Esophagus squamous epithelium (tissue), 5 donors: ENCODE results near the gene ASIP. TPM values are rescaled to one million over a fixed set of nuclear protein-coding genes. Genes with fewer than 3 reads are reported as not detected.
"Not testable (repeated sequence)": the region's sequence is repeated elsewhere in the genome, so short reads cannot be mapped to it uniquely, and the experiment has no call there.

Experiments used
- DNase-seq: peaks from one replicate; lab custom pipeline; 2025; lab: John Stamatoyannopoulos, UW
- H3K27ac ChIP-seq, 4 donors: fragments of 200-600 bp; sonication (generic); one replicate each; pipeline ENCODE4 v1.5.1; 2016 to 2019; ENCODE audit warnings: mild to moderate bottlenecking in 1 of 4
- H3K27me3 ChIP-seq, 4 donors: fragments of 200-600 bp; sonication (generic); 1 replicate in 3 of 4; 2 replicates in 1 of 4; pipeline versions ENCODE4 v1.5.1 to v1.6.0; 2017 to 2021; ENCODE audit warnings: antibody characterized with exemption in 1 of 4
- H3K36me3 ChIP-seq, 3 donors: fragments of 200-600 bp; sonication (generic); one replicate each; pipeline ENCODE4 v1.5.1; 2016 to 2019
- H3K4me1 ChIP-seq, 3 donors: fragments of 200-600 bp; sonication (generic); one replicate each; pipeline ENCODE4 v1.5.1; 2017 to 2019
- H3K4me3 ChIP-seq, 4 donors: fragments of 200-600 bp; sonication (generic); 1 replicate in 3 of 4; 2 replicates in 1 of 4; pipeline ENCODE4 v1.5.1; 2016 to 2019; ENCODE audit warnings: mild to moderate bottlenecking in 2 of 4, moderate library complexity in 1 of 4
- H3K9me3 ChIP-seq, 3 donors: fragments of 200-600 bp; sonication (generic); one replicate each; pipeline ENCODE4 v1.5.1; 2016 to 2019
- CTCF ChIP-seq, 6 experiments: fragments of 450-650 bp in 4 of 6; fragments of 200-600 bp in 2 of 6; sonication (generic) in 2 of 6; IDR thresholded peaks; one replicate each; pipeline ENCODE4 v1.5.1; 2016 to 2019; ENCODE audit warnings: antibody characterized with exemption in 6 of 6, mild to moderate bottlenecking in 4 of 6, moderate library complexity in 4 of 6
- POLR2A ChIP-seq, 4 donors: fragments of 450-650 bp; IDR thresholded peaks; one replicate each; pipeline ENCODE4 v1.6.1; 2017; ENCODE audit warnings: antibody characterized with exemption in 4 of 4, mild to moderate bottlenecking in 4 of 4, moderate library complexity in 3 of 4
- WGBS, 2 donors: methylation state at CpG; one replicate each; pipeline ENCODE4 v1.1.5; 2018; 5-methylcytosine and 5-hydroxymethylcytosine counted together
- intact Hi-C: fragments of 100-400 bp; cut with DNase I; formaldehyde crosslinking; loops from one replicate; pipeline ENCODE4 v1.15.0; 2022
- total RNA-seq, 4 donors: library from RNA; depleted of rRNA; stranded (reverse); fragments of >200 nt; gene quantifications; one replicate each; pipeline ENCODE4 v1.1.0, GENCODE V29; 2016
- donor health status: DM: yes; HTN: yes; CAD: no.

The ASIP gene
- total RNA-seq = not detected

- no peaks in the 10 kb centered on the region for H3K9me3 ChIP-seq
- no peaks in the 10 kb centered on the region for H3K4me1 ChIP-seq
- no peak within 1 kb of the TSS for H3K4me3 ChIP-seq
- H3K27me3 ChIP-seq = peaks cover 0 to 7% (median 0%) of the 10 kb centered on the region in 4 donors
- TF ChIP-seq POLR2A (IDR thresholded peaks at IDR 0.05) (no peak), CTCF (IDR thresholded peaks at IDR 0.05) (no peak)
- no peaks in the 10 kb centered on the region for H3K36me3 ChIP-seq
- no peak within 1 kb of the TSS for H3K27ac ChIP-seq
- intact Hi-C loops = no loop called here
- WGBS, 2 donors = 67% methylated on average over 9 of the region's 9 CpGs
- DNase-seq = no peak
Observed at GRCh38 chr20:34240693-34241615, at the start of gene ASIP. ASIP (plus strand) TSS chr20:34241423; CDS start chr20:34260375, 18,952 bp downstream.

- intact Hi-C loops = no loop called here
Observed at GRCh38 chr20:34193051-34193450, 48.2 kb upstream of the ASIP start.

GRCh38 chr20:34199183-34199582 is 42.0 kb upstream of the ASIP start:
- H3K27me3 ChIP-seq = peaks cover 0 to 27% (median 0%) of the 10 kb centered on the region in 4 donors
- intact Hi-C loops = no loop called here
- no peaks in the 10 kb centered on the region for H3K4me1 ChIP-seq
- WGBS, 2 donors = 61 to 67% methylated on average over 3 of the region's 3 CpGs
- no peaks in the 10 kb centered on the region for H3K9me3 ChIP-seq
- H3K27ac ChIP-seq = no peak overlapping the region
- TF ChIP-seq CTCF (IDR thresholded peaks at IDR 0.05) = no peak
- DNase-seq = no peak
- no peaks in the 10 kb centered on the region for H3K36me3 ChIP-seq
- no peak overlapping the region for H3K4me3 ChIP-seq

More at GRCh38 chr20:34193051-34193450, 48.2 kb upstream of the ASIP start:
- no peak for DNase-seq
- Histone ChIP-seq H3K27ac (no peak overlapping the region), H3K9me3 (no peaks in the 10 kb centered on the region), H3K4me3 (no peak overlapping the region), H3K4me1 (peaks cover 0 to 4% (median 3%) of the 10 kb centered on the region in 3 donors), H3K27me3 (peaks cover 0 to 31% (median 0%) of the 10 kb centered on the region in 4 donors), H3K36me3 (no peaks in the 10 kb centered on the region)
- TF ChIP-seq CTCF (IDR thresholded peaks at IDR 0.05) (no peak), POLR2A (IDR thresholded peaks at IDR 0.05) (no peak)
- 72 to 83% methylated on average over 3 of the region's 3 CpGs for WGBS, 2 donors

GRCh38 chr20:34200023-34200422 is 41.2 kb upstream of the ASIP start:
- no peak overlapping the region for H3K27ac ChIP-seq
- H3K9me3 ChIP-seq = no peaks in the 10 kb centered on the region
- intact Hi-C loops = no loop called here
- H3K4me1 ChIP-seq = no peaks in the 10 kb centered on the region
- H3K27me3 ChIP-seq = peaks cover 0 to 27% (median 0%) of the 10 kb centered on the region in 4 donors
- WGBS, 2 donors = 70 to 75% methylated on average over 2 of the region's 2 CpGs
- TF ChIP-seq POLR2A (IDR thresholded peaks at IDR 0.05) = no peak
- no peak for TF ChIP-seq CTCF (IDR thresholded peaks at IDR 0.05)
- H3K36me3 ChIP-seq = no peaks in the 10 kb centered on the region
- no peak for DNase-seq
- H3K4me3 ChIP-seq = no peak overlapping the region

- TF ChIP-seq CTCF (IDR thresholded peaks at IDR 0.05) = no peak
- TF ChIP-seq POLR2A (IDR thresholded peaks at IDR 0.05) = no peak
- Histone ChIP-seq H3K27me3 (peaks cover 0 to 25% (median 0%) of the 10 kb centered on the region in 4 donors), H3K27ac (no peak overlapping the region), H3K9me3 (no peaks in the 10 kb centered on the region), H3K4me3 (no peak overlapping the region), H3K36me3 (no peaks in the 10 kb centered on the region), H3K4me1 (no peaks in the 10 kb centered on the region)
- 39 to 44% methylated on average over 4 of the region's 4 CpGs for WGBS, 2 donors
- intact Hi-C loops = no loop called here
- no peak for DNase-seq
Observed at GRCh38 chr20:34201531-34201930, 39.7 kb upstream of the ASIP start.

GRCh38 chr20:34205172-34205880 is 35.9 kb upstream of the ASIP start:
- H3K27ac ChIP-seq, H3K36me3 ChIP-seq, DNase-seq, H3K4me3 ChIP-seq, H3K4me1 ChIP-seq, H3K9me3 ChIP-seq, H3K27me3 ChIP-seq, intact Hi-C loops: not testable (repeated sequence)
- WGBS, 2 donors = 85 to 87% methylated on average over 14 to 21 of the region's 21 CpGs
